ENCODE results near the gene NEURL1. TPM values are rescaled to one million over a fixed set of nuclear protein-coding genes. Genes with fewer than 3 reads are reported as not detected.
"Not testable (repeated sequence)": the region's sequence is repeated elsewhere in the genome, so short reads cannot be mapped to it uniquely, and the experiment has no call there.

Gene NEURL1
- total RNA-seq, 1 experiment from 2014 or later = 0.10 TPM

GRCh38 chr10:103605359-103606096, 112.0 kb downstream of the NEURL1 start:
- Histone ChIP-seq H3K4me3 (ENCODE audit: low read depth in 2 of 2, low read length in 2 of 2) (no peak overlapping the region), H3K36me3 (ENCODE audit: control insufficient read depth, insufficient read depth, low read length) (no peaks in the 10 kb centered on the region), H3K27me3 (ENCODE audit: control insufficient read depth, insufficient read depth, low read length) (no peaks in the 10 kb centered on the region), H3K4me1 (ENCODE audit: control insufficient read depth, insufficient read depth, low read length) (no peaks in the 10 kb centered on the region), H3K27ac (ENCODE audit: low read length) (no peak overlapping the region), H3K9me3 (ENCODE audit: control insufficient read depth, insufficient read depth, low read depth, low read length) (no peaks in the 10 kb centered on the region)
- no TSS peak for BruUV-seq (replicated peaks)
- intact Hi-C loops (cut with micrococcal nuclease; ENCODE audit: unreplicated experiment) (no loop called here), in situ Hi-C loops (cut with HindIII; ENCODE audit: low pct_unique_long_range_greater_than_20kb, low sequenced_read_pairs) (no loop called here)
- ATAC-seq (peak; percentile 55), DNase-seq (ENCODE audit: low read depth, low spot score) (peak; percentile 8)
- ChIA-PET POLR2A (no interaction called here), CTCF (interaction anchor here (0.6 to 1.3 kb wide), 5 partner anchors 39 to 196 kb away, joined by 4 to 15 read pairs (median 5); no protein-coding TSS in a partner anchor)
- TF ChIP-seq, protein P1, sequence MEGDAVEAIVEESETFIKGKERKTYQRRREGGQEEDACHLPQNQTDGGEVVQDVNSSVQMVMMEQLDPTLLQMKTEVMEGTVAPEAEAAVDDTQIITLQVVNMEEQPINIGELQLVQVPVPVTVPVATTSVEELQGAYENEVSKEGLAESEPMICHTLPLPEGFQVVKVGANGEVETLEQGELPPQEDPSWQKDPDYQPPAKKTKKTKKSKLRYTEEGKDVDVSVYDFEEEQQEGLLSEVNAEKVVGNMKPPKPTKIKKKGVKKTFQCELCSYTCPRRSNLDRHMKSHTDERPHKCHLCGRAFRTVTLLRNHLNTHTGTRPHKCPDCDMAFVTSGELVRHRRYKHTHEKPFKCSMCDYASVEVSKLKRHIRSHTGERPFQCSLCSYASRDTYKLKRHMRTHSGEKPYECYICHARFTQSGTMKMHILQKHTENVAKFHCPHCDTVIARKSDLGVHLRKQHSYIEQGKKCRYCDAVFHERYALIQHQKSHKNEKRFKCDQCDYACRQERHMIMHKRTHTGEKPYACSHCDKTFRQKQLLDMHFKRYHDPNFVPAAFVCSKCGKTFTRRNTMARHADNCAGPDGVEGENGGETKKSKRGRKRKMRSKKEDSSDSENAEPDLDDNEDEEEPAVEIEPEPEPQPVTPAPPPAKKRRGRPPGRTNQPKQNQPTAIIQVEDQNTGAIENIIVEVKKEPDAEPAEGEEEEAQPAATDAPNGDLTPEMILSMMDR (IDR thresholded peaks at IDR 0.05) = peak; percentile 82
- TF ChIP-seq REST (IDR thresholded peaks at IDR 0.05; ENCODE audit: insufficient read depth in 1 of 2, low read depth in 2 of 2, low read length in 1 of 2) = no peak
- TF ChIP-seq POLR2AphosphoS5 (IDR thresholded peaks at IDR 0.05; ENCODE audit: low read depth, low read length) = no peak

- POLR2A ChIA-PET = interaction anchor here (0.6 kb wide), 1 partner anchor 62 kb away, joined by 3 read pairs; no protein-coding TSS in a partner anchor
- H3K36me3 ChIP-seq (ENCODE audit: control insufficient read depth, insufficient read depth, low read length); BruUV-seq (replicated peaks): not testable (repeated sequence)
Measured at GRCh38 chr10:103606097-103606438, 112.6 kb downstream of the NEURL1 start.

DNA sequence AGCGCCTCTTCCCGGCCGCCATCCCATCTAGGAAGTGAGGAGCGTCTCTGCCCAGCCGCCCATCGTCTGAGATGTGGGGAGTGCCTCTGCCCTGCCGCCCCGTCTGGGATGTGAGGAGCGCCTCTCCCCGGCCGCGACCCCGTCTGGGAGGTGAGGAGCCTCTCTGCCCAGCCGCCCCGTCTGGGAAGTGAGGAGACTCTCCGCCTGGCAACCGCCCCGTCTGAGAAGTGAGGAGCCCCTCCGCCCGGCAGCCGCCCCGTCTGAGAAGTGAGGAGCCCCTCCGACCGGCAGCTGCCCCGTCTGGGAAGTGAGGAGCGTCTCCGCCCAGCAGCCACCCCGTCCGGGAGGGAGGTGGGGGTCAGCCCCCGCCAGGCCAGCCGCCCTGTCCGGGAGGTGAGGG, 113.5 kb downstream of the NEURL1 start:
- intact Hi-C loops (cut with micrococcal nuclease; ENCODE audit: unreplicated experiment); H3K9me3 ChIP-seq (ENCODE audit: control insufficient read depth, insufficient read depth, low read depth, low read length); H3K27me3 ChIP-seq (ENCODE audit: control insufficient read depth, insufficient read depth, low read length); POLR2A ChIA-PET; DNase-seq (ENCODE audit: low read depth, low spot score); H3K4me1 ChIP-seq (ENCODE audit: control insufficient read depth, insufficient read depth, low read length); CTCF ChIA-PET; H3K36me3 ChIP-seq (ENCODE audit: control insufficient read depth, insufficient read depth, low read length); ATAC-seq; H3K4me3 ChIP-seq (ENCODE audit: low read depth in 2 of 2, low read length in 2 of 2); in situ Hi-C loops (cut with HindIII; ENCODE audit: low pct_unique_long_range_greater_than_20kb, low sequenced_read_pairs); BruUV-seq (replicated peaks); H3K27ac ChIP-seq (ENCODE audit: low read length): not testable (repeated sequence)

More at GRCh38 chr10:103606097-103606438, 112.6 kb downstream of the NEURL1 start:
- H3K4me3 ChIP-seq (ENCODE audit: low read depth in 2 of 2, low read length in 2 of 2); in situ Hi-C loops (cut with HindIII; ENCODE audit: low pct_unique_long_range_greater_than_20kb, low sequenced_read_pairs); H3K4me1 ChIP-seq (ENCODE audit: control insufficient read depth, insufficient read depth, low read length); DNase-seq (ENCODE audit: low read depth, low spot score); ATAC-seq; intact Hi-C loops (cut with micrococcal nuclease; ENCODE audit: unreplicated experiment); H3K27ac ChIP-seq (ENCODE audit: low read length); H3K9me3 ChIP-seq (ENCODE audit: control insufficient read depth, insufficient read depth, low read depth, low read length); H3K27me3 ChIP-seq (ENCODE audit: control insufficient read depth, insufficient read depth, low read length): not testable (repeated sequence)
- CTCF ChIA-PET = interaction anchor here (0.5 to 1.3 kb wide), 5 partner anchors 18 to 101 kb away, joined by 4 to 15 read pairs (median 5); no protein-coding TSS in a partner anchor

GRCh38 chr10:103608056-103608455, 114.6 kb downstream of the NEURL1 start:
- POLR2A ChIA-PET; in situ Hi-C loops (cut with HindIII; ENCODE audit: low pct_unique_long_range_greater_than_20kb, low sequenced_read_pairs); H3K4me1 ChIP-seq (ENCODE audit: control insufficient read depth, insufficient read depth, low read length); BruUV-seq (replicated peaks); H3K27ac ChIP-seq (ENCODE audit: low read length); H3K36me3 ChIP-seq (ENCODE audit: control insufficient read depth, insufficient read depth, low read length); H3K9me3 ChIP-seq (ENCODE audit: control insufficient read depth, insufficient read depth, low read depth, low read length); ATAC-seq; DNase-seq (ENCODE audit: low read depth, low spot score); intact Hi-C loops (cut with micrococcal nuclease; ENCODE audit: unreplicated experiment); CTCF ChIA-PET; H3K27me3 ChIP-seq (ENCODE audit: control insufficient read depth, insufficient read depth, low read length); H3K4me3 ChIP-seq (ENCODE audit: low read depth in 2 of 2, low read length in 2 of 2): not testable (repeated sequence)
